Thyroid gland (tissue), 4 donors: ENCODE results near the gene RPTOR. TPM values are rescaled to one million over a fixed set of nuclear protein-coding genes. Genes with fewer than 3 reads are reported as not detected.

Experiments
- DNase-seq, 2 donors: peaks; one replicate each; pipeline ENCODE4 v3.0.0-alpha.2; 2019
- H3K27ac ChIP-seq, 3 donors: fragments of 200-600 bp; sonication (generic); 1 replicate in 2 of 3; 2 replicates in 1 of 3; pipeline ENCODE4 v1.5.1; 2016 to 2019; ENCODE audit warnings: mild to moderate bottlenecking in 1 of 3, moderate library complexity in 1 of 3
- H3K27me3 ChIP-seq: fragments of 200-600 bp; sonication (generic); one replicate; pipeline ENCODE4 v1.5.1; 2019
- H3K36me3 ChIP-seq, 2 donors: fragments of 200-600 bp; sonication (generic); one replicate each; pipeline ENCODE4 v1.5.1; 2016 to 2019
- H3K4me1 ChIP-seq, 2 donors: fragments of 200-600 bp; sonication (generic); one replicate each; pipeline ENCODE4 v1.5.1; 2017 to 2019
- H3K4me3 ChIP-seq, 3 donors: fragments of 200-600 bp; sonication (generic); replicated peaks in 1 of 3; 1 replicate in 2 of 3; 2 replicates in 1 of 3; pipeline ENCODE4 v1.5.1; 2016; ENCODE audit warnings: mild to moderate bottlenecking in 1 of 3
- H3K9me3 ChIP-seq: fragments of 200-600 bp; sonication (generic); one replicate; pipeline ENCODE4 v1.5.1; 2017
- CTCF ChIP-seq, 6 experiments: fragments of 200-600 bp in 3 of 6; fragments of 450-650 bp in 3 of 6; sonication (generic) in 3 of 6; IDR thresholded peaks; one replicate each; pipeline ENCODE4 v1.5.1; 2016 to 2019; ENCODE audit warnings: antibody characterized with exemption in 6 of 6, mild to moderate bottlenecking in 2 of 6, inconsistent platforms in 1 of 6, moderate library complexity in 1 of 6
- POLR2A ChIP-seq, 2 donors: fragments of 450-650 bp; IDR thresholded peaks; one replicate each; pipeline ENCODE4 v1.6.1; 2017; ENCODE audit warnings: antibody characterized with exemption in 2 of 2, mild to moderate bottlenecking in 2 of 2, moderate library complexity in 1 of 2
- WGBS, 2 donors: methylation state at CpG; one replicate each; pipeline ENCODE4 v1.1.5; 2017; 5-methylcytosine and 5-hydroxymethylcytosine counted together
- intact Hi-C: fragments of 100-400 bp; cut with DNase I; formaldehyde crosslinking; loops from one replicate; pipeline ENCODE4 v1.15.1; 2023
- total RNA-seq, 4 donors: library from RNA; depleted of rRNA; stranded (reverse); fragments of >200 nt; gene quantifications; one replicate each; pipeline ENCODE4 v1.2.3, GENCODE V29; 2016

The RPTOR gene
- total RNA-seq, 4 donors from 2014 or later = 24.2 to 58.1 (median 34.5) TPM

DNA sequence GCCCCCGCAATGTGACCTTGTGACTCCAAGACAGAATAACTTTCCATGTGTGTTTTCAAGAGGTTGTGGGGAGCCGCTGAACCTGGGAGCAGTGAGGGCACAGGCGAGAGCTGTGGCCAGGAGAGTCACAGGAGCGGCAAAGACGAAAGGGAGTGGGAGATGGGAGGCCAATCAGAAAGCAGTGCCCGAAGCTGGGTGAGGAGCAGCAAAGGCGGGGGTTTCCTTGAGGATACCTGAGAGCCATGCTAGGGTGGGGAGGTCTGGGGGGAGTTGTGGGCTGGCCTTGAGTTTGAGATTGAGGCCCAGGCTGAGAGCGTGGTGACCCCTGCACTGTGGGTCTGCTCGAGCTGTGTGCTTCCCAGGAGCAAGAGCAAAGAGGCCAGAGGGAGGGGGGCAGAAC lies 45.1 kb upstream of the RPTOR start:
- no peaks in the 10 kb centered on the region for H3K27me3 ChIP-seq
- H3K4me3 ChIP-seq = no peak overlapping the region
- H3K27ac ChIP-seq = no peak overlapping the region
- H3K9me3 ChIP-seq = no peaks in the 10 kb centered on the region
- TF ChIP-seq POLR2A (IDR thresholded peaks at IDR 0.05) (no peak), CTCF (IDR thresholded peaks at IDR 0.05) (no peak)
- H3K4me1 ChIP-seq = no peaks in the 10 kb centered on the region
- DNase-seq = no peak
- WGBS, 2 donors = 62 to 70% methylated on average over 9 of the region's 9 CpGs
- no peaks in the 10 kb centered on the region for H3K36me3 ChIP-seq
- intact Hi-C loops = no loop called here

DNA sequence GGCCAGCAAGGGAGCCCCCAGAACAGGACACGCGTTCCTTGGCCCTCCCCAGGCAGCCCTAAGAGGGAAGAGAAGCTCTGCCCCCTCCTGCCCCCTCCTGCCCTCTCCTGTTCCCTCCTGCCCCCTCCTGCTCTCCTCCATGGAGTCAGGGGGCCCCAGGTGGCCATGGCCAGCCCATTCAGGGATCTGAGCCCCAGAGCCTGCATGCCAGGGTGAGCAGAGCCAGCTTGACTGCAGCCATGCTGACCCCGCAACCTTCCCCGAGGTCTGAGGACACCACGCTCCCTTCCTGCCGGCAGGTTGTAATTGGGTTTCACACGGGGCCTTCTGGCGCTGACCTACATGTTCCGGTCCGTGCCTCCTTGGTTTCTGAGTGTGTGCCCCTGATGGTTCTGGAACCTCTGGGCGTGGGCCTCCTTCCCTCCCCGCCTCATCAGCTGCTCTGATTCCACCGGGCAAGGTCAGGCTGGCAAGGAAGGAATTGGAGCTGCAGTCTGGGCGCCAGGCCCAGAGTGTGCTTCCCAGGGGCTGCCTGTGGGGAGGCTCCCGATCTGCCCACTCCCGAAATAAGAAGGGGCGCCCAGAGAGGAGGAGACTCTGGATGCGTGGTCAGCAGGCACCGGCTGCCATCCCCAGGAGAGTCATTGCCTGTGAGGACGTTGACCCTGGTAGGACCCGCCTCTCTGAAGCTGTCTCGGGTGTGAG lies 44.5 kb upstream of the RPTOR start:
- WGBS, 2 donors = 67 to 69% methylated on average over 19 to 20 of the region's 22 CpGs
- H3K4me3 ChIP-seq = no peak overlapping the region
- no peaks in the 10 kb centered on the region for H3K36me3 ChIP-seq
- no peaks in the 10 kb centered on the region for H3K9me3 ChIP-seq
- H3K27me3 ChIP-seq = no peaks in the 10 kb centered on the region
- no peaks in the 10 kb centered on the region for H3K4me1 ChIP-seq
- H3K27ac ChIP-seq = no peak overlapping the region
- TF ChIP-seq CTCF (IDR thresholded peaks at IDR 0.05) (no peak), POLR2A (IDR thresholded peaks at IDR 0.05) (no peak)
- no peak for DNase-seq
- intact Hi-C loops = no loop called here

GRCh38 chr17:80501741-80502577 lies 42.7 kb upstream of the RPTOR start:
- WGBS, 2 donors = 70 to 71% methylated on average over 24 of the region's 24 CpGs
- no peak for DNase-seq
- H3K36me3 ChIP-seq = no peaks in the 10 kb centered on the region
- intact Hi-C loops = no loop called here
- no peak overlapping the region for H3K4me3 ChIP-seq
- H3K9me3 ChIP-seq = no peaks in the 10 kb centered on the region
- H3K27ac ChIP-seq = no peak overlapping the region
- TF ChIP-seq CTCF (IDR thresholded peaks at IDR 0.05) = no peak
- no peak for TF ChIP-seq POLR2A (IDR thresholded peaks at IDR 0.05)
- H3K27me3 ChIP-seq = no peaks in the 10 kb centered on the region
- H3K4me1 ChIP-seq = no peaks in the 10 kb centered on the region

DNA sequence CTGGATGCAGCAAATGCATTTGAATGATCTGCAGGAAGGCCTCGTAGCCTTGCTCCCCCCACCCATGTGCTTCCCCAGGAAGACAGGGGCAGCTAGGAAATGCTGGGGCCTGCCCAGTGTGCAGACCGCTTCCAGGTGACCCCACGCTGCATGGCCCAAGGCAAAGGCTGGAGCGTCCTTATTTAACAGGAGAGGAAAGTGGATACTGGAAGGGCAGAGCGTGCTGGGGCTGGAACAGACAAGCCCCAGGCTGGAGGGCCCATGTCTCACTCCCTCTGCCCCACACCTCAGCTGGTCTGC lies 42.1 kb upstream of the RPTOR start:
- Histone ChIP-seq H3K27me3 (no peaks in the 10 kb centered on the region), H3K27ac (no peak overlapping the region), H3K9me3 (no peaks in the 10 kb centered on the region), H3K4me3 (no peak overlapping the region), H3K36me3 (no peaks in the 10 kb centered on the region), H3K4me1 (no peaks in the 10 kb centered on the region)
- WGBS, 2 donors = 79 to 86% methylated on average over 3 to 5 of the region's 5 CpGs
- intact Hi-C loops = no loop called here
- DNase-seq = no peak
- no peak for TF ChIP-seq POLR2A (IDR thresholded peaks at IDR 0.05)
- TF ChIP-seq CTCF (IDR thresholded peaks at IDR 0.05) = no peak

DNA sequence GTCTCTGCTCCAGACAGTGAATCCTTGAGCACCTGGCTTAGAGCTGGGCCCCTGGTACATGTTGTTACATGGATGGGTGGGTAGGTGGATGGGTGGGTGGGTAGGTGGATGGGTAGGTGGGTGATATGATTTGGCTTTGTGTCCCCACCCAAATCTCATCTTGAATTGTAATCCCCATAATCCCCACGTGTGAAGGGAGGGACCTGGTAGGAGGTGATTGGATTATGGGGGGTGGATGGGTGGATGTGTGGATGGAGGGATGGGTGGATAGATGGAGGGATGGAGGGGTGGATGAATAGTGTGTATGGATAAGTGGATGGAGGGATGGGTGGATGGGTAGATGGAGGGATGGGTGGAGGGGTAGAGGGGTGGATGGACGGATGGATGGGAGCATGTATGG lies 41.6 kb upstream of the RPTOR start:
- no peaks in the 10 kb centered on the region for H3K27me3 ChIP-seq
- intact Hi-C loops = no loop called here
- H3K4me3 ChIP-seq = no peak overlapping the region
- no peaks in the 10 kb centered on the region for H3K4me1 ChIP-seq
- WGBS, 2 donors = 89% methylated on average over 2 of the region's 2 CpGs
- TF ChIP-seq POLR2A (IDR thresholded peaks at IDR 0.05) (no peak), CTCF (IDR thresholded peaks at IDR 0.05) (no peak)
- no peak for DNase-seq
- H3K9me3 ChIP-seq = no peaks in the 10 kb centered on the region
- H3K36me3 ChIP-seq = no peaks in the 10 kb centered on the region
- no peak overlapping the region for H3K27ac ChIP-seq
